Forelimb muscle (tissue), 1 donor: Measurements from ENCODE around the gene GNB5. TPM values are rescaled to one million over a fixed set of nuclear protein-coding genes. Genes with fewer than 3 reads are reported as not detected.
A peak's percentile ranks its signal among the peaks of the same experiment; 100 is the strongest.

Experiments
- DNase-seq: peaks from one replicate; pipeline ENCODE4 v3.0.0-alpha.2; 2013; ENCODE audit warnings: low read depth
- polyA plus RNA-seq: library from polyadenylated mRNA; unstranded; fragments of 120-200 nt; gene quantifications from one replicate; pipeline ENCODE4 v1.2.1, GENCODE V29; 2013; ENCODE audit not compliant: insufficient read length

GNB5 gene
- polyA plus RNA-seq, 1 donor = 5.5 TPM

- DNase-seq = no peak
These were observed 16.0 kb upstream of the GNB5 start for GRCh38 chr15:52207191-52207590.

DNA sequence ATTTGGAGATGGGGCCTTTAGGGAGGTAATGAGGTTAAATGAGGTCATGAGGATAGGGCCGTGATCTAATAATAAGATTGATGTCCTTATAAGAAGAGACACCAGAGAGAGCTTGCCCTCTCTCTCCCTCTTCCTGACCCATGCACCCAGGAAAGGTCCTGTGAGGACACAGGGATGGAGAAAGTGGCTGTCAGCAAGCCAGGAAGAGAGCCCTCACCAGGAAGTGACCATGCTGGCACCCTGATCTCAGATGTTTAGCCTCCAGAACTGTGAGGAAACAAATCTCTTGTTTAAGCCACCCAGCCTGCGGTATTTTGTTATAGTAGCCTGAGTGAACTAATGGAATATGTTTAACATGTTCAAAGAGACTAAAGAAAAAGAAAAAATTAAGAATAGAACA, 15.3 kb upstream of the GNB5 start:
- DNase-seq = no peak

GRCh38 chr15:52204657-52205056, 13.5 kb upstream of the GNB5 start:
- no peak for DNase-seq

- no peak for DNase-seq
These were observed 9.7 kb upstream of the GNB5 start for GRCh38 chr15:52200831-52201365.

DNA sequence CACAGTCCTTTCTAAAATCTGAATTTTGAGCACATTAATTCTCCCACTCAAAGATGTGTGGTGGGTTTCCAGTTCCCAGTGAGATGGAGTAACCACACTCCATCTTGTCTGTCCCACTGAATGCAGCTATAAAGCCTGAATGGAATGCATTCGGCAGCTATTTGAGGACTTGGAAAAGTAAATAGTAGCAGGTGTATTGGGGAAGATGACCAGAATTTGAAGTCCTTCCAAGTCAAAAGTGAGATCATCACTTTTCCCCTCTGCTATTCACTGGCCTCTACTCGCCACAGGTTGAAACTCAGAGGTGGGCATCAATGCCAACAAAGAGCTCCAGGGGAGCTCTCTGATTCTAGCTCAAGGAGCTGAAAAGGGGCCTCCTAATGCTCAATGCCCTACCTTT, 8.1 kb upstream of the GNB5 start:
- DNase-seq = no peak

GRCh38 chr15:52196891-52197290, 5.7 kb upstream of the GNB5 start:
- no peak for DNase-seq

GRCh38 chr15:52193791-52194190, 2.6 kb upstream of the GNB5 start:
- DNase-seq = no peak

DNA sequence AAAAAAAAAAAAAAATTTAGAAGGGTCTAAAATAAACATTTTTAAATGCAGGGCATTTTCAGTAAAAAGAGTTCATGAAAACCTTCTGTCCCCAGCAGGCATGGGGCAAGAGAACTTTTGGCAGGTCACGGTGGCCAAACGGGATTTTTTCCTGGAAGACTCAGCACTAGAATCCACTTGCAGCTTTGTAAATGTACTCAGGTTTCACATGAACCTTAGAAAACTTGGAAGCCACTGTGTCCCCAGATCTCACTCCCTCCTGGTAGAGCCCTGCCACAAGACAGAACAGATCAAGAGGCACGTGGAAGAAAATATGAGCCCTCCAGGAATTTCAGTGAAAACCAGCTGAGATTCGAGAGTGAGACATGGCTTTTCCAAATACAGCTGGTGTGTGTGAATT, 2.1 kb upstream of the GNB5 start:
- no peak for DNase-seq

DNA sequence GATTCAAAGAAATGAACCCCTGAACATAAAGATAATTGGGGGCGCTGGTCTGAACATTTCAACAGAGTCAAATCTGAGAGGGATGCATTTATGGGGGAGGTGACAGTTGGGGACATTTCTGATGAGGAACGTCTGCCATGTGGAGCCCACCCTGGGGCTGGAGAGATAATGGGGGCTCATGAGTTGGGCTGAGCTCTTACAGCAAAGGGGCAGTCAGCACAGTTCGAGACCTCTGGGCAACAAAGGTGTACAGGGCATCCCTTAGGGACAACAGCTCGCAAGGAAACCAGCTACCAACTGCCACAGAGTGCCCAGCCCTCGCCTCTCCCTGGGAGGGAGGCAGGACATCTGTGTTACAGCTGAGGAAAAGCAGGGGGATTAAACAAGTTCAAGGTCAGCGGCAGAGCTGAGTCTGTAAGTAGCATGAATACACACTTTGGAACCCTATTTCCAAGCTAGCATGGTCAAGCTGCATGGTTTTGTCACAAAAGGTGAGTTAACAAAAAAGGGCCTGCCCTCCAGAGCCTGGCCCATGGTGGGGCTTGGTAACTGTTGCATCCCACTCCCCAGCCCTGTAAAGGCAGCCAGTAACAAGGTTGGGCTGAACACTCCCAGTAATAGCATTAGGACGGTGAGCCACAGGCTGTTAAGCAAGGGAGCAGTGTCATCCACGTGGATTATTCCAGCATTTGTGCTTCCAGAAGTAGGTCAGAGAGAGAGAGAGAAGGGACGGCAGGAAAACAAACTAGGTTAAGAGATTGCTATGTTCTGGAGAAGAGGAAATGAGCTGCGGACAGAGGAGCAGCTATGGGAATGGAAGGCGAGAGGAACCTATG, 4.3 kb downstream of the GNB5 start:
- DNase-seq = no peak

- DNase-seq = no peak
These were observed 6.0 kb downstream of the GNB5 start for GRCh38 chr15:52185151-52185561.

DNA sequence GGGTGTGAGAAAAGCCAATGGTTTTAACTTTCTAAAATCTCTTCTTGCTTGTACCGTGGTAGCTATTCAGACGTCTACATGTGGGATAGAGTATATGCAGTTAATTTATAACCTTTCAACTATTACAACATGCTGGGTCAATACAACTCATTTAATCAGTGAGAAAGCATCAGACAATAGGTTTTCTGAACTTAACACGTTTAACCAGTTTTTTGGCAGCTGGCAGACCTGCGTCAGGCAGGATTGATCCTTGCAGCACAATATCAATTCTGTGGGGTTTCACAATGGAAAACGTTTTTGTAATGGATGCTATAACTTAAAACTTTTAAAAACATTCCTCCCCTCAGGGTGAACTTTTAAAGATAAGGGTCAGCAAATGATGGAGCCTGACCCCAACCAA, 6.5 kb downstream of the GNB5 start:
- no peak for DNase-seq

- DNase-seq = no peak
These were observed 7.5 kb downstream of the GNB5 start for GRCh38 chr15:52183562-52184173.

- DNase-seq = no peak
These were observed 9.0 kb downstream of the GNB5 start for GRCh38 chr15:52181938-52182780.

GRCh38 chr15:52180851-52181450, 10.2 kb downstream of the GNB5 start:
- no peak for DNase-seq

DNA sequence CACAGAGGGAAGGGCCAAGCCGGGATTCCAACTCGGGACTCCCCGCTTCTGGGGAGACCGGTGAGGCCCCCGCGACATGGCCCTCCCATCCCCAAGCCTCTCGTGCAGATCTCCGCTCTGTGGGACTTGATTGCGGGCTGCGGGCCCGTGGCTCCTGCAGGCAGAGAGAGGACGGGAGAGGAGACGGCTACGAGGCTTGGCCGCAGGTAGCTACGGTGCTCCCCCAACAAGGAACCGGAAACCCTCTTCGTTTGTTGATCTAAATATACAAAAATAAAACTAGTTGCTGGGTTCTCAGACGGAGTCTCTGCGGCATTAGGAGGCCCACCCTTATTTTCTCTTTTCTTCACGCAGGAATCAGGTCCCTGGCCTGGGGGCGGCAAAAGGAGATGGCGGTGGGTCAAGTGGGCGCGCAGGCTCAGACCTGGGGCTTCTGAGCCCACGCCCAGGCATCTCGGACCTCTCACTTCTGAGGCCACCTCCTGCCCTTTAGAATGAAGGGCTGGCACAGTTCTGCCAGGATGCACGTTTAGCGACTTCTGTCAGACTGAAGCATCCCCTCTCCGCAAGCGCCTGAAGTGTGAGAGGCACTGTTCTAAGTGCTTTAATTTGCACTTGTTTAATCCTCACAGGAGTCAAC, 10.9 kb downstream of the GNB5 start:
- DNase-seq = no peak

DNA sequence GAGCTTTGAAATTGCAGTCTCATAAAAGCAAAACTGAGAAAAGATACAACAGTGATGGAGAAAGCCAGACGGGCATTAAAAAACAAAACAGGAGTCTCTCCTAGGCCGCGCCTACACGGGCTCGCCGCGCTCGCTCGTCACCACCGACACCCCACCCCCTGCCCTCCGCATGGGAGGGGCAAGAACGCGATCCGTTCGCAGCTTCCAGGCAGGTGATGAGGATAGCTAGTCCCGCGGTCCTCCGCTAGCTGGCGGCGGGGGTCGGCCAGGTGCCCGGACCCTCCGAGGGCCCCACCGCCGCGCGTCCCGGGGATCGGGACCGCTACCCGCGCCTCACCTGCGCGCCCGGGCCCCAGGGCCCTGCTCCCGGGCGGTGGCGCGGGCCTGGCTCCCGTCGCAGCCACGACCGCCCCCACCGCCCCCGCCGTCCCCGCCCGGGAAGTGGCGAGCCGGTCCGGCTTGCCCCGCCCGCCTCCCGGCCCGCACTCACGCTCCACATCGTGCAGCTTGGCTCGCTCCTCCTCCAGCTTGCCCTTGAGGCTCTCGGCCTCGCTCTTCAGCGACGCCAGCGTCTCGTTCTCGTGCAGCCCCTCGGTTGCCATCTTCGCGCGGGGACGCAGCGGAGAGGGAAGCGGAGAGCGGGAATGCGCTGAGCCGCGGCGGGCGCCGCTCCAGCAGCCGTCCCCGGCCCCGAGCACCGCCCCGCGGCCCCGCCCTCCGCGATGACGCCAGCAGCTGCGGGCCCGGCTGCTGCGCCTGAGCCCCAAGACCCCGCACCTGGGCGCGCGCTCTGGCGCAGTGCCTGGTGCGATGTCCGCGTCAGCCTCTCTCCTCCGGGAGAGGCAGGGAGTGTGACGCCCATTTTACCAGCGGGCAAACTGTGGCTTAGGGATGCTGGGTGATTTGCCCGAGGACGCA, 11.7 kb downstream of the GNB5 start:
- peak; percentile 46 for DNase-seq

GRCh38 chr15:52178765-52179164, 12.4 kb downstream of the GNB5 start:
- DNase-seq = no peak

GRCh38 chr15:52172869-52173268, 18.3 kb downstream of the GNB5 start:
- DNase-seq = no peak

GRCh38 chr15:52171807-52172206, 19.4 kb downstream of the GNB5 start:
- DNase-seq = no peak

DNA sequence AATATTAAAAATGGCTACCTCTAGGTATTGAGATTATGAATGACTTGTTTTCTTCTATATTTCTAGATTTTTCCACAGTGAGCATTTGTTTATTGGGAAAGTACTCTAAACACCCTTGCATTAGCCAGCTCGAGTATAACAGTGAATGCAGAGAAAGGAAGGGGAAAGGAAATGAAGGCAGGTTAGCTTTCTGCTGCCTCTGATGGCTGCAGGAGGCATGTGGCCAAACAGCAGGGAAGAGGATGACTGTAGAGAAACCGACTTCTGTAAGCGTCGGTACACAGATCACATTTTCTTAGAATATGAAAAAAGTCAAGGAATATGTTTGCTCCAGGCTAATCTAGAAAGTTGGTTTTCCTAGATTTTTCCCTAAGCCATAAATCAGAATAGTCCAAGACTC, 19.8 kb downstream of the GNB5 start:
- DNase-seq = no peak
